ENCODE results near the gene CLDN9.
A peak's percentile ranks its signal among the peaks of the same experiment; 100 is the strongest.

The CLDN9 gene

DNA sequence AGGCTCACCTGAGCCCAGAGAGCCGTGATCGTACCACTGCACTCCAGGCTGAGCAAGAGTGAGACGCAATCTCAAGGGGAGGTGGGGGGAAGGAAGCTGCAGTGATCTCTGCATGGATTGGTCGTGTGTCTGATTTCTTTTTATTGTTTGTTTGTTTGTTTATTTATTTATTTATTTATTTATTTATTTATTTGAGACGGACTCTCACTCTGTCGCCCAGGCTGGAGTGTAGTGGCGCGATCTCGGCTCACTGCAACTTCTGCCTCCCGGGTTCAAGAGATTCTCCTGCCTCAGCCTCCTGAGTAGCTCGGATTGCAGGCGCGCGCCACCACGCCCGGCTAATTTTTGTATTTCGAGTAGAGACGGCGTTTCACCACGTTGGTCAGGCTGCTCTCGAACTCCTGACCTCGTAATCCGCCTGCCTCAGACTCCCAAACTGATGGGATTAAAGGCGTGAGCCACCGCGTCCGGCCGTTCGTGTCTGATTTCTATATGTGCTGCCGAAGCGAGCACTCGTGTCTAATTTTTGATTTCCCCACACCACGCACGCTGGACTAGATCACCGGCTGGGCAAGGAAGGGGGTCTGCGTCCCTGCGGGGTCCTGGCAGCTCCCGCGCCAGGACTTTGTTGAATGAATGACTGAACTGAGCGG, 7.0 kb downstream of the CLDN9 start (continued):
- TF ChIP-seq, protein P1, sequence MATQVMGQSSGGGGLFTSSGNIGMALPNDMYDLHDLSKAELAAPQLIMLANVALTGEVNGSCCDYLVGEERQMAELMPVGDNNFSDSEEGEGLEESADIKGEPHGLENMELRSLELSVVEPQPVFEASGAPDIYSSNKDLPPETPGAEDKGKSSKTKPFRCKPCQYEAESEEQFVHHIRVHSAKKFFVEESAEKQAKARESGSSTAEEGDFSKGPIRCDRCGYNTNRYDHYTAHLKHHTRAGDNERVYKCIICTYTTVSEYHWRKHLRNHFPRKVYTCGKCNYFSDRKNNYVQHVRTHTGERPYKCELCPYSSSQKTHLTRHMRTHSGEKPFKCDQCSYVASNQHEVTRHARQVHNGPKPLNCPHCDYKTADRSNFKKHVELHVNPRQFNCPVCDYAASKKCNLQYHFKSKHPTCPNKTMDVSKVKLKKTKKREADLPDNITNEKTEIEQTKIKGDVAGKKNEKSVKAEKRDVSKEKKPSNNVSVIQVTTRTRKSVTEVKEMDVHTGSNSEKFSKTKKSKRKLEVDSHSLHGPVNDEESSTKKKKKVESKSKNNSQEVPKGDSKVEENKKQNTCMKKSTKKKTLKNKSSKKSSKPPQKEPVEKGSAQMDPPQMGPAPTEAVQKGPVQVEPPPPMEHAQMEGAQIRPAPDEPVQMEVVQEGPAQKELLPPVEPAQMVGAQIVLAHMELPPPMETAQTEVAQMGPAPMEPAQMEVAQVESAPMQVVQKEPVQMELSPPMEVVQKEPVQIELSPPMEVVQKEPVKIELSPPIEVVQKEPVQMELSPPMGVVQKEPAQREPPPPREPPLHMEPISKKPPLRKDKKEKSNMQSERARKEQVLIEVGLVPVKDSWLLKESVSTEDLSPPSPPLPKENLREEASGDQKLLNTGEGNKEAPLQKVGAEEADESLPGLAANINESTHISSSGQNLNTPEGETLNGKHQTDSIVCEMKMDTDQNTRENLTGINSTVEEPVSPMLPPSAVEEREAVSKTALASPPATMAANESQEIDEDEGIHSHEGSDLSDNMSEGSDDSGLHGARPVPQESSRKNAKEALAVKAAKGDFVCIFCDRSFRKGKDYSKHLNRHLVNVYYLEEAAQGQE (tag by site-specific recombination; IDR thresholded peaks at IDR 0.05), result peak; percentile 50; the same call in 1 of the 2 replicates
- TF ChIP-seq, protein P2, sequence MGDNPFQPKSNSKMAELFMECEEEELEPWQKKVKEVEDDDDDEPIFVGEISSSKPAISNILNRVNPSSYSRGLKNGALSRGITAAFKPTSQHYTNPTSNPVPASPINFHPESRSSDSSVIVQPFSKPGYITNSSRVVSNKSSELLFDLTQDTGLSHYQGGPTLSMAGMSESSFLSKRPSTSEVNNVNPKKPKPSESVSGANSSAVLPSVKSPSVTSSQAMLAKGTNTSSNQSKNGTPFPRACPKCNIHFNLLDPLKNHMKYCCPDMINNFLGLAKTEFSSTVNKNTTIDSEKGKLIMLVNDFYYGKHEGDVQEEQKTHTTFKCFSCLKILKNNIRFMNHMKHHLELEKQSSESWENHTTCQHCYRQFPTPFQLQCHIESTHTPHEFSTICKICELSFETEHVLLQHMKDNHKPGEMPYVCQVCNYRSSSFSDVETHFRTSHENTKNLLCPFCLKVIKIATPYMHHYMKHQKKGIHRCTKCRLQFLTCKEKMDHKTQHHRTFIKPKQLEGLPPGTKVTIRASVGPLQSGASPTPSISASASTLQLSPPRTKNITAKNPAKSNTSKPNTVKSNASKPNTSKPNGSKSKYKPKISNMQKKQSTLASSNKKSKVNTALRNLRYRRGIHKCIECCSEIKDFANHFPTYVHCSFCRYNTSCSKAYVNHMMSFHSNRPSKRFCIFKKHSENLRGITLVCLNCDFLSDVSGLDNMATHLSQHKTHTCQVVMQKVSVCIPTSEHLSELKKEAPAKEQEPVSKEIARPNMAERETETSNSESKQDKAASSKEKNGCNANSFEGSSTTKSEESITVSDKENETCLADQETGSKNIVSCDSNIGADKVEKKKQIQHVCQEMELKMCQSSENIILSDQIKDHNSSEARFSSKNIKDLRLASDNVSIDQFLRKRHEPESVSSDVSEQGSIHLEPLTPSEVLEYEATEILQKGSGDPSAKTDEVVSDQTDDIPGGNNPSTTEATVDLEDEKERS (tag by site-specific recombination; IDR thresholded peaks at IDR 0.05), result no peak
- TF ChIP-seq ZNF791 (tag by site-specific recombination; IDR thresholded peaks at IDR 0.05), result 0 out of 2 replicates have a peak, but pooled peaks have one; percentile 57
- TF ChIP-seq ZNF140 (tag by site-specific recombination; IDR thresholded peaks at IDR 0.05), result peak; percentile 92
- peak; percentile 47; the same call in 1 of the 2 replicates for TF ChIP-seq GFI1B (tag by site-specific recombination; IDR thresholded peaks at IDR 0.05)
- no peak for TF ChIP-seq TRIM28 (IDR thresholded peaks at IDR 0.05; ENCODE audit: borderline replicate concordance, low read length)
- peak; percentile 45; the same call in 1 of the 2 replicates for TF ChIP-seq SP2 (tag by site-specific recombination; IDR thresholded peaks at IDR 0.05)
- peak; percentile 80; the same call in 1 of the 2 replicates for TF ChIP-seq ZNF560 (tag by site-specific recombination; IDR thresholded peaks at IDR 0.05; ENCODE audit: borderline replicate concordance)
- TF ChIP-seq ZXDB (tag by site-specific recombination; IDR thresholded peaks at IDR 0.05), result peak; percentile 52; the same call in 1 of the 2 replicates
- TF ChIP-seq BCL11B (tag by site-specific recombination; IDR thresholded peaks at IDR 0.05; ENCODE audit: low read depth), result 0 out of 2 replicates have a peak, but pooled peaks have one; percentile 17
- no peak for TF ChIP-seq ZNF155 (tag by site-specific recombination; IDR thresholded peaks at IDR 0.05)
- peak; percentile 30; the same call in 1 of the 2 replicates for TF ChIP-seq KLF1 (tag by site-specific recombination; IDR thresholded peaks at IDR 0.05)
- TF ChIP-seq, protein P3, sequence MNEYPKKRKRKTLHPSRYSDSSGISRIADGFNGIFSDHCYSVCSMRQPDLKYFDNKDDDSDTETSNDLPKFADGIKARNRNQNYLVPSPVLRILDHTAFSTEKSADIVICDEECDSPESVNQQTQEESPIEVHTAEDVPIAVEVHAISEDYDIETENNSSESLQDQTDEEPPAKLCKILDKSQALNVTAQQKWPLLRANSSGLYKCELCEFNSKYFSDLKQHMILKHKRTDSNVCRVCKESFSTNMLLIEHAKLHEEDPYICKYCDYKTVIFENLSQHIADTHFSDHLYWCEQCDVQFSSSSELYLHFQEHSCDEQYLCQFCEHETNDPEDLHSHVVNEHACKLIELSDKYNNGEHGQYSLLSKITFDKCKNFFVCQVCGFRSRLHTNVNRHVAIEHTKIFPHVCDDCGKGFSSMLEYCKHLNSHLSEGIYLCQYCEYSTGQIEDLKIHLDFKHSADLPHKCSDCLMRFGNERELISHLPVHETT (tag by site-specific recombination; IDR thresholded peaks at IDR 0.05), result peak; percentile 56
- TF ChIP-seq ZNF404 (tag by site-specific recombination; IDR thresholded peaks at IDR 0.05), result peak; percentile 79; the same call in 1 of the 2 replicates
- TF ChIP-seq ZNF19 (tag by site-specific recombination; IDR thresholded peaks at IDR 0.05; ENCODE audit: low read depth), result 0 out of 2 replicates have a peak, but pooled peaks have one; percentile 42
- no peak for TF ChIP-seq ZNF223 (tag by site-specific recombination; IDR thresholded peaks at IDR 0.05)
- TF ChIP-seq, protein P4, sequence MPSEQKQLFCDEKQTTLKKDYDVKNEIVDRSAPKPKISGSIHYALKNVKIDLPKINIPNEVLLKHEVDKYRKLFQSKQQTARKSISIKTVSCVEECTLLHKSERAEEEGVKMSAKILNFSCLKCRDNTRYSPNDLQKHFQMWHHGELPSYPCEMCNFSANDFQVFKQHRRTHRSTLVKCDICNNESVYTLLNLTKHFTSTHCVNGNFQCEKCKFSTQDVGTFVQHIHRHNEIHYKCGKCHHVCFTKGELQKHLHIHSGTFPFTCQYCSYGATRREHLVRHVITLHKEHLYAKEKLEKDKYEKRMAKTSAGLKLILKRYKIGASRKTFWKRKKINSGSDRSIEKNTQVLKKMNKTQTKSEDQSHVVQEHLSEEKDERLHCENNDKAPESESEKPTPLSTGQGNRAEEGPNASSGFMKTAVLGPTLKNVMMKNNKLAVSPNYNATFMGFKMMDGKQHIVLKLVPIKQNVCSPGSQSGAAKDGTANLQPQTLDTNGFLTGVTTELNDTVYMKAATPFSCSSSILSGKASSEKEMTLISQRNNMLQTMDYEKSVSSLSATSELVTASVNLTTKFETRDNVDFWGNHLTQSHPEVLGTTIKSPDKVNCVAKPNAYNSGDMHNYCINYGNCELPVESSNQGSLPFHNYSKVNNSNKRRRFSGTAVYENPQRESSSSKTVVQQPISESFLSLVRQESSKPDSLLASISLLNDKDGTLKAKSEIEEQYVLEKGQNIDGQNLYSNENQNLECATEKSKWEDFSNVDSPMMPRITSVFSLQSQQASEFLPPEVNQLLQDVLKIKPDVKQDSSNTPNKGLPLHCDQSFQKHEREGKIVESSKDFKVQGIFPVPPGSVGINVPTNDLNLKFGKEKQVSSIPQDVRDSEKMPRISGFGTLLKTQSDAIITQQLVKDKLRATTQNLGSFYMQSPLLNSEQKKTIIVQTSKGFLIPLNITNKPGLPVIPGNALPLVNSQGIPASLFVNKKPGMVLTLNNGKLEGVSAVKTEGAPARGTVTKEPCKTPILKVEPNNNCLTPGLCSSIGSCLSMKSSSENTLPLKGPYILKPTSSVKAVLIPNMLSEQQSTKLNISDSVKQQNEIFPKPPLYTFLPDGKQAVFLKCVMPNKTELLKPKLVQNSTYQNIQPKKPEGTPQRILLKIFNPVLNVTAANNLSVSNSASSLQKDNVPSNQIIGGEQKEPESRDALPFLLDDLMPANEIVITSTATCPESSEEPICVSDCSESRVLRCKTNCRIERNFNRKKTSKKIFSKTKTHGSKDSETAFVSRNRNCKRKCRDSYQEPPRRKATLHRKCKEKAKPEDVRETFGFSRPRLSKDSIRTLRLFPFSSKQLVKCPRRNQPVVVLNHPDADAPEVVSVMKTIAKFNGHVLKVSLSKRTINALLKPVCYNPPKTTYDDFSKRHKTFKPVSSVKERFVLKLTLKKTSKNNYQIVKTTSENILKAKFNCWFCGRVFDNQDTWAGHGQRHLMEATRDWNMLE (tag by site-specific recombination; conservative IDR thresholded peaks at IDR 0.05; ENCODE audit: low read depth), result peak; percentile 91
- TF ChIP-seq, protein P5, sequence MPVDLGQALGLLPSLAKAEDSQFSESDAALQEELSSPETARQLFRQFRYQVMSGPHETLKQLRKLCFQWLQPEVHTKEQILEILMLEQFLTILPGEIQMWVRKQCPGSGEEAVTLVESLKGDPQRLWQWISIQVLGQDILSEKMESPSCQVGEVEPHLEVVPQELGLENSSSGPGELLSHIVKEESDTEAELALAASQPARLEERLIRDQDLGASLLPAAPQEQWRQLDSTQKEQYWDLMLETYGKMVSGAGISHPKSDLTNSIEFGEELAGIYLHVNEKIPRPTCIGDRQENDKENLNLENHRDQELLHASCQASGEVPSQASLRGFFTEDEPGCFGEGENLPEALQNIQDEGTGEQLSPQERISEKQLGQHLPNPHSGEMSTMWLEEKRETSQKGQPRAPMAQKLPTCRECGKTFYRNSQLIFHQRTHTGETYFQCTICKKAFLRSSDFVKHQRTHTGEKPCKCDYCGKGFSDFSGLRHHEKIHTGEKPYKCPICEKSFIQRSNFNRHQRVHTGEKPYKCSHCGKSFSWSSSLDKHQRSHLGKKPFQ (tag by site-specific recombination; IDR thresholded peaks at IDR 0.05), result 0 out of 2 replicates have a peak, but pooled peaks have one; percentile 44
- TF ChIP-seq, protein P6, sequence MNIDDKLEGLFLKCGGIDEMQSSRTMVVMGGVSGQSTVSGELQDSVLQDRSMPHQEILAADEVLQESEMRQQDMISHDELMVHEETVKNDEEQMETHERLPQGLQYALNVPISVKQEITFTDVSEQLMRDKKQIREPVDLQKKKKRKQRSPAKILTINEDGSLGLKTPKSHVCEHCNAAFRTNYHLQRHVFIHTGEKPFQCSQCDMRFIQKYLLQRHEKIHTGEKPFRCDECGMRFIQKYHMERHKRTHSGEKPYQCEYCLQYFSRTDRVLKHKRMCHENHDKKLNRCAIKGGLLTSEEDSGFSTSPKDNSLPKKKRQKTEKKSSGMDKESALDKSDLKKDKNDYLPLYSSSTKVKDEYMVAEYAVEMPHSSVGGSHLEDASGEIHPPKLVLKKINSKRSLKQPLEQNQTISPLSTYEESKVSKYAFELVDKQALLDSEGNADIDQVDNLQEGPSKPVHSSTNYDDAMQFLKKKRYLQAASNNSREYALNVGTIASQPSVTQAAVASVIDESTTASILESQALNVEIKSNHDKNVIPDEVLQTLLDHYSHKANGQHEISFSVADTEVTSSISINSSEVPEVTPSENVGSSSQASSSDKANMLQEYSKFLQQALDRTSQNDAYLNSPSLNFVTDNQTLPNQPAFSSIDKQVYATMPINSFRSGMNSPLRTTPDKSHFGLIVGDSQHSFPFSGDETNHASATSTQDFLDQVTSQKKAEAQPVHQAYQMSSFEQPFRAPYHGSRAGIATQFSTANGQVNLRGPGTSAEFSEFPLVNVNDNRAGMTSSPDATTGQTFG (tag by site-specific recombination; IDR thresholded peaks at IDR 0.05; ENCODE audit: borderline replicate concordance), result no peak
- peak; percentile 98 for TF ChIP-seq ZNF24 (tag by site-specific recombination; IDR thresholded peaks at IDR 0.05)
- TF ChIP-seq MYNN (tag by site-specific recombination; IDR thresholded peaks at IDR 0.05; ENCODE audit: borderline replicate concordance), result 0 out of 2 replicates have a peak, but pooled peaks have one; percentile 47

Measured in HEK293 (cell line).